ENCODE results near the gene NDUFAF8. TPM values are rescaled to one million over a fixed set of nuclear protein-coding genes. Genes with fewer than 3 reads are reported as not detected.

Gene NDUFAF8
- total and polyA plus RNA-seq, 7 donors = 8.6 to 52.4 (median 30.0) TPM

DNA sequence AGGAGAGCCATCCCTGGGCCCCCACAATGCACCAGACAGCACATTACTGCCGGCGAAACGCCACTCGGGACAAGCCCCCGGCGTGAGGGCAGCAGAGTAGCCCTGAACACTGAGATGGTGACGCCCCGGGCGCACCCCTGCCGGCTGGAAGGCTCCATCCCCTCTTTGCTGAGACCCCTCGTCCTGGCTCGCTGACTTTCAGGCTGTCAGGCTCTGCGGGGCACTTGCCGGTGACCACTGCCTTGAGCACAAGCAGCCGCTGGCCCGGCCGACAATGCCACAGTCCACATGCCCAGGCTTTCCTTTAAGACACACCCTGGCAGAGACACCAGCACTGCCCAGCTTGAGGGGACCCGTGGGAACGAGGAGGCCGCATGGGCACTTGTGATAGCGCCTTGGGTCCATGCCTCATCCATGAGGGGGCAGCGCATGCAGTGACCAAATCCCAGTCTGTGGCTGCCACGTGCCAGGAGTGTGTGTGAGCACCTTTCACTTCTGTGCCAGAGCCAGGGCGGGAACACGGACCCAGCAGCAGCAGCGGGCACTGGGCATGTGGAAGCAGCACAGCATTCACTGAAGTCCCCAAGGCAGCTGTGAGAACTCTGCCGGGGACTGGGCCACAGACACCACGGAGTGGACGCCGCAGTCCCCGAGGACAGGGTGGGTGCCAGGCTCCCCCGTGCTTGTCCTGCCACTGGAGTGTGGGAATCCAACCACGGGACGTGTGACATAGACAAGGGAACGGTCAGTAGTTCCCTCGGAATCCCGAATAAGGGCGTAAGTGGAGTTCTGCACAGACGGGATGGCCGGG is 24.5 kb downstream of the NDUFAF8 start:
- Histone ChIP-seq H3K4me1 (no peaks in the 10 kb centered on the region), H3K36me3 (peaks cover 13 to 78% (median 47%) of the 10 kb centered on the region in 4 donors), H3K9me3 (no peaks in the 10 kb centered on the region), H3K27ac (no peak overlapping the region), H3K4me3 (no peak overlapping the region), H3K27me3 (no peaks in the 10 kb centered on the region)
- intact Hi-C loops (cut with DNase I) = no loop called here
- TF ChIP-seq, protein P1, sequence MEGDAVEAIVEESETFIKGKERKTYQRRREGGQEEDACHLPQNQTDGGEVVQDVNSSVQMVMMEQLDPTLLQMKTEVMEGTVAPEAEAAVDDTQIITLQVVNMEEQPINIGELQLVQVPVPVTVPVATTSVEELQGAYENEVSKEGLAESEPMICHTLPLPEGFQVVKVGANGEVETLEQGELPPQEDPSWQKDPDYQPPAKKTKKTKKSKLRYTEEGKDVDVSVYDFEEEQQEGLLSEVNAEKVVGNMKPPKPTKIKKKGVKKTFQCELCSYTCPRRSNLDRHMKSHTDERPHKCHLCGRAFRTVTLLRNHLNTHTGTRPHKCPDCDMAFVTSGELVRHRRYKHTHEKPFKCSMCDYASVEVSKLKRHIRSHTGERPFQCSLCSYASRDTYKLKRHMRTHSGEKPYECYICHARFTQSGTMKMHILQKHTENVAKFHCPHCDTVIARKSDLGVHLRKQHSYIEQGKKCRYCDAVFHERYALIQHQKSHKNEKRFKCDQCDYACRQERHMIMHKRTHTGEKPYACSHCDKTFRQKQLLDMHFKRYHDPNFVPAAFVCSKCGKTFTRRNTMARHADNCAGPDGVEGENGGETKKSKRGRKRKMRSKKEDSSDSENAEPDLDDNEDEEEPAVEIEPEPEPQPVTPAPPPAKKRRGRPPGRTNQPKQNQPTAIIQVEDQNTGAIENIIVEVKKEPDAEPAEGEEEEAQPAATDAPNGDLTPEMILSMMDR (IDR thresholded peaks at IDR 0.05) = no peak
- no peak for TF ChIP-seq POLR2A (IDR thresholded peaks at IDR 0.05)
- TF ChIP-seq POLR2AphosphoS5 (IDR thresholded peaks at IDR 0.05) = no peak
- no peak for TF ChIP-seq EP300 (IDR thresholded peaks at IDR 0.05)
- no peak for DNase-seq
- 92 to 94% methylated on average over 40 of the region's 40 CpGs for WGBS, 2 donors

DNA sequence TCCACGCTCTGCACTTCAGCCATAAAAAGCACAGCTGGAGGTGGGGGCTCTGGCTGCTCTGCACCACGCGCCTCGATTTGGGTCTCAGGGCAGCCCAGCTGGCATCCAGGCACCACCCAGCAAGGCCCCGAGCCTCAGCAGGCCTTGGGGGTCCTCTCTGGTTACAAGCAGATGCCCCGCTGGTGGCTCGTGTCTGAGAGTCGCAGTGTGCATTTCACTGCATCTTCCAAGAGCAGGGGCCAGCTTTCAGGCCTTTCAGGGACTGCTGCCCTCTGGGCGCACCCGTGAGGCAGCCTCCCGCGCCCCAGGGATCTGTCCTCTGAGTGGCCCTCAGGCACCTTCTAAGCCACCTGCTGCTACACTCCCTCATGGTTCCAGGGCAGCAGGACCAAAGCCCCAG is 25.5 kb downstream of the NDUFAF8 start:
- intact Hi-C loops (cut with DNase I) = no loop called here
- TF ChIP-seq POLR2AphosphoS5 (IDR thresholded peaks at IDR 0.05) (no peak), EP300 (IDR thresholded peaks at IDR 0.05) (no peak), POLR2A (IDR thresholded peaks at IDR 0.05) (no peak)
- TF ChIP-seq, protein P1 (IDR thresholded peaks at IDR 0.05) = no peak
- H3K4me1 ChIP-seq = no peaks in the 10 kb centered on the region
- no peak for DNase-seq
- H3K36me3 ChIP-seq = peaks cover 18 to 75% (median 41%) of the 10 kb centered on the region in 4 donors
- H3K27ac ChIP-seq = no peak overlapping the region
- H3K27me3 ChIP-seq = no peaks in the 10 kb centered on the region
- WGBS, 2 donors = 95% methylated on average over 12 of the region's 12 CpGs
- no peak overlapping the region for H3K4me3 ChIP-seq
- no peaks in the 10 kb centered on the region for H3K9me3 ChIP-seq

DNA sequence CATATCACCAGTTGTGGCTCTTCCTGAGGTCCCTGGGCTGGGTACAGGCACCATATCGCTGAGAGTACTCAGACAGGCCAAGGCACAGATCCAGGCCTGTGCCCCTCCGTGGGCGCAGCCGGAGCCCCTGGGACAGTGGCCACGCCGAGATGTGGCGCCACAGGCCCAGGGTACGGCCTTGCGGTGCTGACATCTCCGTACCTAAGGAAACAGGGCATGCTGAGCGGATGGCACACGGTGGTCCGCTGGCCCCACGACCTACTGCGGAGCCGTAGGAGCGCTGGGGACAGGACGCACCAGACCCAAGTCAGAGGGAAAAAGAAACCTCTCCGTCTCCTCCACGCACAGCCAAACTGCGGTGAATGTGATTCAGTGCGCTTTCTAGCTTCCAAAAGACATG is 26.5 kb downstream of the NDUFAF8 start:
- Histone ChIP-seq H3K9me3 (no peaks in the 10 kb centered on the region), H3K4me1 (no peaks in the 10 kb centered on the region), H3K4me3 (no peak overlapping the region), H3K36me3 (peaks cover 19 to 75% (median 38%) of the 10 kb centered on the region in 4 donors), H3K27me3 (no peaks in the 10 kb centered on the region), H3K27ac (no peak overlapping the region)
- intact Hi-C loops (cut with DNase I) = no loop called here
- TF ChIP-seq EP300 (IDR thresholded peaks at IDR 0.05) (no peak), POLR2AphosphoS5 (IDR thresholded peaks at IDR 0.05) (no peak), POLR2A (IDR thresholded peaks at IDR 0.05) (no peak)
- TF ChIP-seq, protein P1 (IDR thresholded peaks at IDR 0.05) = no peak
- DNase-seq = no peak
- 96 to 98% methylated on average over 22 of the region's 22 CpGs for WGBS, 2 donors

DNA sequence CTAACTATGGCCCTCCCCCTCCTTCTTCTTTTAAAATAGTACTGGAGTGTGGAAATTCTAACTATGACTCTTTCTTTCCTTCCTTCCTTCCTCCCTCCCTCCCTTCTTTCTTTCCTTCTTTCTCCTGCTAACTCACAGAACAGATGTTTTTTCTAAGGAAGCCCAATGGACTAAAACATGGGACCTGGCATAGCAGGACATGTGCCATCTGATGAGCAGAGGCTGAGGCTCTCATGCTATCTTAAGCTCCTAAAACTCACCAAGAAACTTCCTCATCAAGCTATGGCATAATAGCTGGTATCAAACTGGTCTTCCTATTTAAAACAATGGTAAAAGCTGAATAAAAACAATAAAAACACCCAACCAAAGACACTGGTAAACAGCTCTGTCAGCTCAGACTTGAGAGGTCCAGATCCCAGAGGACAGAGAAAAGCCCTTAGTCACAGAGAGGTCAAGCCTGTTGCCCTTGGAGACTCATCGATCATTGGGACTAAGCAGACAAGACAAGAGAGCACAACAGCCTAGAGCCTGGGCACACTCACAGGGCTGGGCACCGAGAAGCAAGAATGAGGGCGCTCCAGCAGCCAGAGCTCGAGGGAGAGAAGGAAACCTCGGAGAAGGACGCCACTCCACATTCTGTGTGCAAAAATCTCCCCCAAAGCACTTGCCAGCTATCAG is 28.4 kb downstream of the NDUFAF8 start:
- 94 to 95% methylated on average over 6 of the region's 6 CpGs for WGBS, 2 donors
- H3K9me3 ChIP-seq = no peaks in the 10 kb centered on the region
- intact Hi-C loops (cut with DNase I) = no loop called here
- H3K4me3 ChIP-seq = no peak overlapping the region
- TF ChIP-seq POLR2AphosphoS5 (IDR thresholded peaks at IDR 0.05) (no peak), EP300 (IDR thresholded peaks at IDR 0.05) (no peak), POLR2A (IDR thresholded peaks at IDR 0.05) (no peak)
- TF ChIP-seq, protein P1 (IDR thresholded peaks at IDR 0.05) = no peak
- no peaks in the 10 kb centered on the region for H3K4me1 ChIP-seq
- H3K36me3 ChIP-seq = peaks cover 19 to 72% (median 31%) of the 10 kb centered on the region in 4 donors
- no peak for DNase-seq
- H3K27ac ChIP-seq = no peak overlapping the region
- H3K27me3 ChIP-seq = no peaks in the 10 kb centered on the region
